Ramos (cell line): ENCODE results near the gene ALPK3.

Experiments
- in situ Hi-C: fragments of 300-500 bp; cut with MboI; formaldehyde crosslinking; loops from one replicate; pipeline ENCODE4 v1.14.3; 2022; ENCODE audit warnings: low sequenced_read_pairs; ENCODE audit not compliant: unreplicated experiment

ALPK3 gene

DNA sequence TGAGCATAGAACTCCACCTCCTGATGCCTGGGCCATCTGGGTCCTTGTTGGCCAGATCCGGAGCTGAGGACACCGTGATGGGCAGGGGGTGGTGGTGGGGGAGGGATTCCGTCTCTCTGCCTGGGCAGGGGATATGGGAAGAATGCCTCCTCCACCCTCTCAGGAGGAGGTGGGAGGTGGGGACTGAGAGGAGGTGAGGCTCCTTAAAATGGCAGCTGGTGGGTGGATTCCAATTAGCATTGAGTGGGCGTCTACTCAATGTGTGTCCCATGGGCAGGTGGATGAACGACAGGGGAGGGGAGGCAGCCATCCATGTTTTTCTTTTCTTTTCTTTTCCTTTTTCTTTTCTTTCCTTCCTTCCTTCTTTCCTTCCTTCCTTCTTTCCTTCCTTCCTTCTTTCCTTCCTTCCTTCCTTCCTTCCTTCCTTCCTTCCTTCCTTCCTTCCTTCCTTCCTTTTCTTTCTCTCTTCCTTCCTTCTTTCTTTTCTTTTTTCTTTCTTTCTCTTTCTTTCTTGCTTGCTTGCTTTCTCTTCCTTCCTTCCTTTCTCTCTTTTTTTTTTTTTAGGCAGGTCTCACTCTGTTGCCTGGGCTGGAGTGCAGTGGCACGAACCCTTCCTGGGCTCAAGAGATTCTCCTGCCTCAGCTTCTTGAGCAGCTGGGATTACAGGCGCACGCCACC is 72.3 kb downstream of the ALPK3 start:
- in situ Hi-C loops: no loop called here

DNA sequence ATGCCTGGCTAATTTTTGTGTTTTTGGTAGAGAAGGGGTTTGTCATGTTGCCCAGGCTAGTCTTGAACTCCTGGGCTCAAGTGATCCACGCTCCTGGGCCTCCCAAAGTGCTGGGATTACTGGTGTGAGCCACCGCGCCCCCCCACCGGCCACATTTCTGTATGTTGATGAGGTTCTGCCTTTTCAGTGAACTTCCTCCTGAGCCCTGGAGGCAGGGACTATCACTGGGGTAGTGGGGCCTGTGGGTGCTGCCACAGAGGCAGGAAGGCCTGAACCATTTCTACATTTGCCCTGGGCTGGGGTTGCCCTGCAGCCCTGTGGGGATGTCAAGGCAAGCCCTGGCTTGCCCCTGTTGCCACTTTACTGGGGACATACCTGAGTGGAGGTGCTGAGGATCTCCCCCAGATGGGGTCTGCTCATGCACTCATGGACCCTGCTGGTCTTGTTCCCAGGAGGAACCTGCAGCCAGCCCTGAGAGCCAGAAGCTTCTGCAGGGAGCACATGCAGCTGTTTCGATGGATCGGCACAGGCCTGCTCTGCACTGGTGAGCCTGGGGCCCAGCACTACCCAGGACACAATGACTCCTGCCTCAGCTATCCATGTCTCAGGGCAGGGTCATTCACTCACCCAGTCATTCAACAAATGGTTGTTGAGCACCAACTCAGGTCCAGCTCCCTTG is 73.0 kb downstream of the ALPK3 start:
- in situ Hi-C loops: no loop called here

- in situ Hi-C loops: no loop called here
These were observed 73.6 kb downstream of the ALPK3 start for GRCh38 chr15:84890670-84891162.

- in situ Hi-C loops: no loop called here
These were observed 74.2 kb downstream of the ALPK3 start for GRCh38 chr15:84891339-84891738.

- in situ Hi-C loops: no loop called here
These were observed 75.7 kb downstream of the ALPK3 start for GRCh38 chr15:84892786-84893307.

- in situ Hi-C loops: no loop called here
These were observed 76.5 kb downstream of the ALPK3 start for GRCh38 chr15:84893607-84894006.

GRCh38 chr15:84894736-84895425 is 77.7 kb downstream of the ALPK3 start:
- in situ Hi-C loops: no loop called here

GRCh38 chr15:84898761-84899160 is 81.6 kb downstream of the ALPK3 start:
- in situ Hi-C loops: no loop called here

DNA sequence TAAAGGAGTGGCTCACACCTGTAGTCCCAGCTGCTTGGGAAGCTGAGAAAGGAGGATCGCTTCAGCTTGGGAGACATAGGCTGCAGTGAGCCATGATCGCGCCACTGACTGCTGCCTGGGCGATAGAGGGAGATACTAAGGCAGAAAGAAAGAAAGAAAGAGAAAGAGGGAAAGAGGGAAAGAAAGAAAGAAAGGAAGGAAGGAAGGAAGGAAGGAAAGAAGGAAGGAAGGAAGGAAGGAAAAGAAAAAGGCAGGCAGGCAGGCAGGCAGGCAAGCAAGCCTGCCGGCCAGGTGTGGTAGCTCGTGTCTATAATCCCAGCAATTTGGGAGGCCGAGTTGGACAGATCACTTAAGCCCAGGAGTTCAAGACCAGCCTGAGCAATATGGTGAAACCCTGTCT is 82.6 kb downstream of the ALPK3 start:
- in situ Hi-C loops: no loop called here

DNA sequence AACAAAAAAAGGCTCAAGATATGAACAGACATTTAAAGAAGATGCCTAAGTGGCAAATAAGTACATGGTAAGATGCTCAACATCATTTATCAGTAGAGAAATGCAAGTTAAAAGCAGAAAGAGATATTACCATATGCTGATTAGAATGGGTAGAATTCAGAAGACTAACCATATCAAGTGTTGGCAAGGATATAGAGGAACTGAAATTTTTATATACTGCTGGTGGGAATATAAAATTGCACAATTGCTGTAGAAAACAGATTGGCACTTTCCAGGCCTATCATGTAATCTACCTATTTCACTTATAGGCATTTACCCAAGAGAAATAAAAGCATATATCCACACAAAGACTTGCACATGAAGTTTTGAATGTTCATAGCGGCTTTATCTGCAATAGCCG is 84.4 kb downstream of the ALPK3 start:
- in situ Hi-C loops: no loop called here

DNA sequence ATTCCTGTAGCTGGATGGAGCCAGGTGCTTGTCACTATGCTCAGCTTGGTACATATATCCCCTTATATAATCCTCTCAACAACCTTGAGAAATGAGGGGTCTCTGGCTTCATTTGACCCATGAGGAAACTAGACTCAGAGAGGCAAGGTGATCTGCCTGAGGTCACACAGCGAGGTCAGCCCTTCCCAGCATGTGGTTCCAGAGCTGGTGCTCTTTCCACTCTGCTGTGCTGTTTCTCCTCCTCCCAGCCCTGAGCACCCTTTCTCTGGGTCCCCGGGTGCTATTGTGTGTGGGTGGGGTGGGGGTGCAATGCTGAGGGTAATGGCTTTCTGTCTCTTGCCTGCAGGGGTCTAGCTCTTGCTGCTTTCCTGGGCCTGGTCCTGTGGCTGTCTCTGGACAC is 86.6 kb downstream of the ALPK3 start:
- in situ Hi-C loops: no loop called here

- in situ Hi-C loops: no loop called here
These were observed 87.3 kb downstream of the ALPK3 start for GRCh38 chr15:84904419-84904818.

GRCh38 chr15:84905016-84905916 is 88.1 kb downstream of the ALPK3 start:
- in situ Hi-C loops: no loop called here

GRCh38 chr15:84907731-84908130 is 90.6 kb downstream of the ALPK3 start:
- in situ Hi-C loops: no loop called here

DNA sequence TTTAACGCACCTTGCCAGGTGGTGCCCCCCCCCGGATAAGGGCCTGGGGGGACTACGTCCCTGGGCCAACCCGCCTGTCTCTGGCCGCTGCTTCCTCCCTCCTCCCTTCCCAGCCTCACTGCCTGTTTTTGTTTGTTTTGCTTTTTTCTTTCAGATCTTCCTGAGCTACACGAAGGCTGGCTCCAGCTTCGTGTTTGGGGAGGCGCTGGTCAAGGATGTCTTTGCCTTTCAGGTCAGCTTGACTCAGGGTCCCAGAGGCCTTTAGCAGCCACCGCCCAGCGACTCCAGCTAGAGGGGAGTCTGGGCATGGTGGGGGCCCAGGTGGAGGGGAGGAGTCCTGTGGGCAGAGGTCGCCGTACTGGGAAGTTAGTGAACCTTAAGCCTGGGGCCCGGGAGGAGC is 91.4 kb downstream of the ALPK3 start:
- in situ Hi-C loops: no loop called here

- in situ Hi-C loops: no loop called here
These were observed 91.9 kb downstream of the ALPK3 start for GRCh38 chr15:84909029-84909428.

GRCh38 chr15:84909782-84910181 is 92.6 kb downstream of the ALPK3 start:
- in situ Hi-C loops: no loop called here

- in situ Hi-C loops: no loop called here
These were observed 93.9 kb downstream of the ALPK3 start for GRCh38 chr15:84910928-84911623.

GRCh38 chr15:84911879-84912660 is 94.9 kb downstream of the ALPK3 start:
- in situ Hi-C loops: no loop called here
